Suprapubic skin (tissue), 3 donors: ENCODE data around the gene DIAPH2.

Experiments
- CTCF ChIP-seq, 2 donors: fragments of 200-600 bp in 1 of 2; fragments of 450-650 bp in 1 of 2; sonication (generic) in 1 of 2; IDR thresholded peaks; one replicate each; pipeline ENCODE4 v1.5.1; 2016 to 2019; ENCODE audit warnings: antibody characterized with exemption in 2 of 2, mild to moderate bottlenecking in 1 of 2, moderate library complexity in 1 of 2
- EP300 ChIP-seq: sonication (generic); formaldehyde crosslinking; IDR thresholded peaks from one replicate; pipeline ENCODE4 v1.6.1; 2017; ENCODE audit warnings: antibody characterized with exemption
- POLR2A ChIP-seq, 2 donors: fragments of 450-650 bp; IDR thresholded peaks; one replicate each; pipeline ENCODE4 v1.6.1; 2017; ENCODE audit warnings: antibody characterized with exemption in 2 of 2, mild to moderate bottlenecking in 2 of 2, moderate library complexity in 2 of 2

- TF ChIP-seq POLR2A (IDR thresholded peaks at IDR 0.05) (no peak), EP300 (no peak), CTCF (IDR thresholded peaks at IDR 0.05) (no peak)
These were observed 345.8 kb downstream of the DIAPH2 start for GRCh38 chrX:97030463-97030862.
